ENCODE results near the gene THRA. TPM values are rescaled to one million over a fixed set of nuclear protein-coding genes. Genes with fewer than 3 reads are reported as not detected.

Gene THRA
- total RNA-seq, 4 donors from 2014 or later: 34.0 to 52.9 (median 44.8) TPM

- WGBS, 2 donors: 75 to 82% methylated on average over 6 of the region's 6 CpGs
- Histone ChIP-seq H3K9me3 (no peaks in the 10 kb centered on the region), H3K4me1 (peaks cover 5 to 7% of the 10 kb centered on the region in 2 donors), H3K36me3 (peaks cover 4 to 8% of the 10 kb centered on the region in 2 donors), H3K27me3 (no peaks in the 10 kb centered on the region), H3K27ac (no peak overlapping the region), H3K4me3 (replicated peaks in 1 of 3) (no peak overlapping the region)
- TF ChIP-seq POLR2A (IDR thresholded peaks at IDR 0.05) (no peak), CTCF (IDR thresholded peaks at IDR 0.05) (no peak)
- no peak for DNase-seq
- intact Hi-C loops (cut with DNase I): no loop called here
Measured at GRCh38 chr17:40056379-40057015, 6.3 kb upstream of the THRA start.

- no peaks in the 10 kb centered on the region for H3K36me3 ChIP-seq
- H3K27ac ChIP-seq: peak overlapping the region; percentile 29 to 68 (median 68)
- DNase-seq: no peak
- intact Hi-C loops (cut with DNase I): no loop called here
- H3K9me3 ChIP-seq: no peaks in the 10 kb centered on the region
- no peak for TF ChIP-seq CTCF (IDR thresholded peaks at IDR 0.05)
- no peak for TF ChIP-seq POLR2A (IDR thresholded peaks at IDR 0.05)
- no peaks in the 10 kb centered on the region for H3K27me3 ChIP-seq
- peaks cover 5 to 11% of the 10 kb centered on the region in 2 donors for H3K4me1 ChIP-seq
- WGBS, 2 donors: 49 to 67% methylated on average over 8 of the region's 8 CpGs
- H3K4me3 ChIP-seq (replicated peaks in 1 of 3): no peak overlapping the region
Measured at GRCh38 chr17:40058186-40058784, 4.5 kb upstream of the THRA start.

GRCh38 chr17:40058865-40059264, 3.9 kb upstream of the THRA start:
- no peak for DNase-seq
- TF ChIP-seq CTCF (IDR thresholded peaks at IDR 0.05): no peak
- TF ChIP-seq POLR2A (IDR thresholded peaks at IDR 0.05): no peak
- peaks cover 4 to 8% of the 10 kb centered on the region in 2 donors for H3K4me1 ChIP-seq
- 100% methylated on average over 1 of the region's 1 CpG for WGBS, 2 donors
- no peaks in the 10 kb centered on the region for H3K27me3 ChIP-seq
- intact Hi-C loops (cut with DNase I): no loop called here
- no peak overlapping the region for H3K4me3 ChIP-seq (replicated peaks in 1 of 3)
- H3K9me3 ChIP-seq: no peaks in the 10 kb centered on the region
- H3K27ac ChIP-seq: peak overlapping the region; percentile 29 to 68 (median 68)
- H3K36me3 ChIP-seq: no peaks in the 10 kb centered on the region

- Histone ChIP-seq H3K4me1 (peaks cover 14 to 18% of the 10 kb centered on the region in 2 donors), H3K9me3 (no peaks in the 10 kb centered on the region), H3K4me3 (replicated peaks in 1 of 3) (no peak overlapping the region), H3K27ac (no peak overlapping the region), H3K27me3 (no peaks in the 10 kb centered on the region), H3K36me3 (no peaks in the 10 kb centered on the region)
- WGBS, 2 donors: 79 to 83% methylated on average over 8 of the region's 8 CpGs
- TF ChIP-seq POLR2A (IDR thresholded peaks at IDR 0.05): no peak
- TF ChIP-seq CTCF (IDR thresholded peaks at IDR 0.05): no peak
- intact Hi-C loops (cut with DNase I): loop anchor here (5.0 to 10.0 kb wide), 2 partner anchors 37 to 105 kb away; no protein-coding TSS in a partner anchor
- no peak for DNase-seq
Measured at GRCh38 chr17:40059729-40060475, 2.9 kb upstream of the THRA start.

Data from thyroid gland (tissue), 4 donors.